GM12878 (cell line): ENCODE measurements around the gene TCL1B. TPM values are rescaled to one million over a fixed set of nuclear protein-coding genes. Genes with fewer than 3 reads are reported as not detected.

Source experiments
- ATAC-seq: fragments of 200-7000 bp; cut with Tn5 transposase; 3 replicates; pipeline ENCODE4 v1.9.1; 2020; ENCODE audit warnings: mild to moderate bottlenecking, moderate library complexity
- BruUV-seq: library from RNA; stranded (reverse); fragments of 400-500 nt; replicated peaks from 2 replicates; lab custom pipeline; 2021; lab: Mats Ljungman, UMichigan
- CTCF ChIA-PET: fragments of 300-600 bp; sonication (Branson Sonifier 250); formaldehyde crosslinking; extraction: SDS; loops from one replicate; lab custom pipeline; 2021; ENCODE audit warnings: inconsistent platforms; lab: Yijun Ruan, JAX
- POLR2A ChIA-PET: fragments of 350-600 bp; formaldehyde crosslinking; extraction: SDS; loops from one replicate; lab custom pipeline; 2021; ENCODE audit warnings: inconsistent platforms; lab: Charles Lee
- RAD21 ChIA-PET: fragments of 300-600 bp; sonication (Branson Sonifier 250); formaldehyde crosslinking; loops from one replicate; lab custom pipeline; 2023; ENCODE audit warnings: antibody characterized with exemption; ENCODE audit not compliant: unreplicated experiment; lab: Charles Lee
- SMC1A ChIA-PET: fragments of 300-600 bp; sonication (Branson Sonifier 250); formaldehyde crosslinking; loops from one replicate; lab custom pipeline; 2023; ENCODE audit not compliant: unreplicated experiment, uncharacterized antibody; lab: Charles Lee
- DNase-seq: peaks from one replicate; pipeline ENCODE4 v3.0.0-alpha.2; 2011; ENCODE audit warnings: low read depth, low spot score
- FAIRE-seq: peaks from 3 replicates; lab custom pipeline; 2011; peaks lifted over from hg19 to GRCh38; lab: Jason Lieb, UNC
- H2AFZ ChIP-seq: 2 replicates; pipeline ENCODE4 v1.6.0; 2011; ENCODE audit warnings: low read depth, low read length, control low read depth; ENCODE audit not compliant: control insufficient read depth
- H3K27ac ChIP-seq: 2 replicates; pipeline ENCODE4 v1.5.1; 2011; ENCODE audit warnings: control low read depth; ENCODE audit not compliant: control insufficient read depth, insufficient read depth
- H3K27me3 ChIP-seq, 2 experiments: replicated peaks in 1 of 2; 2 replicates each; pipeline versions ENCODE4 v1.6.0 to v1.6.1; 2011; ENCODE audit warnings: low read length in 1 of 2; ENCODE audit not compliant: control insufficient read depth in 2 of 2, insufficient read depth in 2 of 2
- H3K36me3 ChIP-seq, 2 experiments: 2 replicates each; pipeline ENCODE4 v1.5.1; 2011; ENCODE audit warnings: low read length in 1 of 2; ENCODE audit not compliant: control insufficient read depth in 2 of 2, insufficient read depth in 2 of 2
- H3K4me1 ChIP-seq: 2 replicates; pipeline ENCODE4 v1.6.1; 2011; ENCODE audit warnings: mild to moderate bottlenecking, low read length, moderate library complexity, mixed read lengths; ENCODE audit not compliant: control insufficient read depth, insufficient read depth
- H3K4me2 ChIP-seq: 2 replicates; pipeline ENCODE4 v1.6.0; 2011; ENCODE audit warnings: control low read depth; ENCODE audit not compliant: control insufficient read depth, insufficient read depth
- H3K4me3 ChIP-seq: fragments of 200-600 bp; sonication (generic); 2 replicates; pipeline ENCODE4 v1.5.1; 2016
- H3K79me2 ChIP-seq: 2 replicates; pipeline ENCODE4 v1.6.0; 2011; ENCODE audit warnings: low read length; ENCODE audit not compliant: control insufficient read depth, insufficient read depth
- H3K9ac ChIP-seq: 2 replicates; pipeline ENCODE4 v1.8.0; 2011; ENCODE audit warnings: low read length, control low read depth, mixed read lengths; ENCODE audit not compliant: control insufficient read depth, insufficient read depth
- H3K9me3 ChIP-seq: replicated peaks from 3 replicates; pipeline ENCODE4 v1.5.1; 2011; ENCODE audit warnings: mild to moderate bottlenecking, low read length; ENCODE audit not compliant: control insufficient read depth, insufficient read depth
- H4K20me1 ChIP-seq: 2 replicates; pipeline ENCODE4 v1.6.0; 2011; ENCODE audit not compliant: control insufficient read depth, insufficient read depth
- BCLAF1 ChIP-seq: fragments of 450-650 bp; IDR thresholded peaks from 2 replicates; pipeline ENCODE4 v1.6.1; 2017; ENCODE audit warnings: antibody characterized with exemption, mild to moderate bottlenecking, moderate library complexity
- NBN ChIP-seq: fragments of 450-650 bp; IDR thresholded peaks from 2 replicates; pipeline ENCODE4 v1.6.1; 2016
- NFYB ChIP-seq: IDR thresholded peaks from 2 replicates; pipeline ENCODE4 v1.6.1; 2011; ENCODE audit warnings: low read depth, mild to moderate bottlenecking, low read length, improper control_type of control experiment, moderate library complexity; ENCODE audit not compliant: insufficient read depth
- RELA ChIP-seq: fragments of 450-650 bp; IDR thresholded peaks from 2 replicates; pipeline ENCODE4 v1.8.0; 2014; ENCODE audit warnings: borderline replicate concordance; ENCODE audit not compliant: partially characterized antibody
- TAF1 ChIP-seq: IDR thresholded peaks from 2 replicates; pipeline ENCODE4 v1.6.1; 2011; ENCODE audit warnings: mild to moderate bottlenecking, low read depth, low read length, borderline replicate concordance
- ZNF622 ChIP-seq: fragments of 450-650 bp; IDR thresholded peaks from 2 replicates; pipeline ENCODE4 v1.6.1; 2017; ENCODE audit warnings: mild to moderate bottlenecking, inconsistent platforms
- WGBS: methylation state at CpG from one replicate; pipeline ENCODE4 v1.1.6; 2016; ENCODE audit warnings: low lambda C conversion rate; ENCODE audit not compliant: insufficient replicate concordance, insufficient coverage; ENCODE audit errors: missing lambda C conversion rate; 5-methylcytosine and 5-hydroxymethylcytosine counted together
- in situ Hi-C: fragments of 300-500 bp; cut with MboI; formaldehyde crosslinking; loops from 9 replicates; pipeline ENCODE4 v1.14.3; 2018; ENCODE audit warnings: mixed read lengths
- intact Hi-C: fragments of 100-400 bp; cut with micrococcal nuclease; formaldehyde crosslinking; loops from one replicate; pipeline ENCODE4 v1.14.2; 2022; ENCODE audit not compliant: unreplicated experiment
- polyA plus RNA-seq, 11 experiments: library from polyadenylated mRNA; depleted of rRNA in 4 of 11; unstranded in 6 of 11; stranded (reverse) in 5 of 11; fragments of >200 nt; fragmentation: Nextera tagmentation in 4 of 11; fragmentation: Illumina TruSeq in 1 of 11; extraction: Ambion mirVana in 4 of 11; extraction: Trizol in 1 of 11; gene quantifications; 1 replicate in 1 of 11; 2 replicates in 10 of 11; pipeline versions ENCODE4 v1.2.1 to v1.2.3, GENCODE V29; 2011 to 2016; ENCODE audit warnings: inconsistent platforms in 2 of 11, missing spikeins in 2 of 11, low read depth in 1 of 11
- total RNA-seq, 4 experiments: library from RNA; depleted of rRNA in 3 of 4; stranded (reverse); fragments of >200 nt in 3 of 4; fragmentation: Illumina TruSeq in 1 of 4; extraction: Trizol in 1 of 4; gene quantifications; 2 replicates each; pipeline versions ENCODE4 v1.2.1 to v1.2.3, GENCODE V29; 2013 to 2021

TCL1B gene
- total and polyA plus RNA-seq, 10 of the 15 experiments (the other 5 are each of a cell fraction or from before 2014, with no cell fraction given): 0.10 to 0.18 (median 0.13) TPM; not detected in 6

GRCh38 chr14:95656634-95657033 is 29.6 kb upstream of the TCL1B start (continued):
- no peak for TF ChIP-seq RELA
- TF ChIP-seq NBN: no peak
- TF ChIP-seq, all 136 proteins: peak for 0

GRCh38 chr14:95657454-95657853 is 28.8 kb upstream of the TCL1B start:
- Histone ChIP-seq H3K36me3 (no peaks in the 10 kb centered on the region), H3K4me1 (peaks cover 19% of the 10 kb centered on the region), H2AFZ (no peak overlapping the region), H3K27ac (no peak overlapping the region), H3K27me3 (no peaks in the 10 kb centered on the region; a peak in 2 of 4 replicates), H4K20me1 (no peaks in the 10 kb centered on the region), H3K79me2 (no peaks in the 10 kb centered on the region), H3K4me3 (no peak overlapping the region), H3K4me2 (no peak overlapping the region), H3K9me3 (no peaks in the 10 kb centered on the region), H3K9ac (no peak overlapping the region)
- ChIA-PET CTCF (interaction anchor here (1.3 kb wide), 1 partner anchor 12 kb away, joined by 4 read pairs; no protein-coding TSS in a partner anchor), POLR2A (no interaction called here), RAD21 (no interaction called here), SMC1A (interaction anchor here (0.6 to 0.7 kb wide), 2 partner anchors 61 to 99 kb away, joined by 3 read pairs; no protein-coding TSS in a partner anchor)
- no peak for ATAC-seq
- in situ Hi-C loops: loop anchor here (25.0 kb wide), 1 partner anchor 1695 kb away; no protein-coding TSS in a partner anchor
- intact Hi-C loops: no loop called here
- no TSS peak for BruUV-seq
- FAIRE-seq: no peak
- no peak for DNase-seq
- TF ChIP-seq NFYB: no peak
- TF ChIP-seq BCLAF1: no peak
- TF ChIP-seq ZNF622: no peak
- no peak for TF ChIP-seq TAF1
- 53% methylated on average over 4 of the region's 4 CpGs for WGBS
